Pulmonary artery endothelial cell (primary cell): ENCODE results near the gene MTARC2. TPM values are rescaled to one million over a fixed set of nuclear protein-coding genes. Genes with fewer than 3 reads are reported as not detected.

Experiments used
- DNase-seq: peaks from one replicate; pipeline ENCODE4 v3.0.0-alpha.2; 2011; ENCODE audit warnings: low read depth, low spot score
- total RNA-seq: library from RNA; depleted of rRNA; stranded (reverse); fragments of >200 nt; gene quantifications from 2 replicates; pipeline ENCODE4 v1.2.3, GENCODE V29; 2014

Gene MTARC2
- total RNA-seq, 1 donor from 2014 or later: 6.9 TPM

DNA sequence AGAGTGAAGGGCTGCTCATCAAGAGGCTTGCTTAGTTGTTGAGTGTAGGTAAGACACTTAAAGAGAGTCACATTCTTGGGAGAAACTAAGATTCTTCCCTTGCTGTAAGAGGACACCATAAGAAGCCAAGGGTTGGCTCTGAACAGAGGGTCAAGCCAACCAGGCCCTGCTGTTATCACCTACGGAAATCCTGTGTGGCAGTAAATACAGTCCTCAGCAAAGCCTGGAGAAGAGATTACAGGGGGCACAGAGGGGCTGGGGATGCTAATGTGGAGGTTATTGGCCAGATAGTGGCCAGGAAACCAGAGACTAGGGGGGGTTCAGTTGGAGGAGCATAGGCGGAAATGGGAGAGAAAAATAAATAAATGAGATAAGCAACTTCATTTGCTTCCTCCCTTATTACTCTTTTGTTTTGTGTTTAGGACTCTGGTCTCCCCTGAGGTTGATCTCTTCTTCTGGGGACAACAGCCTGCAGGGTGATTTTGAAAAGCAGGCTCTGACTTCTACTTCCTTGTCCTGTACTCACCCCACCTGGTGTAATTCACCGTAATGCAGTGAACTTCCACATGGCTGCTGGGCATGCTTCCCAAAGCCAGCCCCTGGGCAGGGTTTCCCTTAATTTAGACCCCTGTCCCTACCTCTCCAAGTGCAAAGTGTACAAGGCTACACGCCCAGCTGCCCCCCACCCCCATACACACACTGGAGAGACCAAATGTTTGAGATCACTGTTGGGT lies 79.5 kb downstream of the MTARC2 start:
- no peak for DNase-seq

DNA sequence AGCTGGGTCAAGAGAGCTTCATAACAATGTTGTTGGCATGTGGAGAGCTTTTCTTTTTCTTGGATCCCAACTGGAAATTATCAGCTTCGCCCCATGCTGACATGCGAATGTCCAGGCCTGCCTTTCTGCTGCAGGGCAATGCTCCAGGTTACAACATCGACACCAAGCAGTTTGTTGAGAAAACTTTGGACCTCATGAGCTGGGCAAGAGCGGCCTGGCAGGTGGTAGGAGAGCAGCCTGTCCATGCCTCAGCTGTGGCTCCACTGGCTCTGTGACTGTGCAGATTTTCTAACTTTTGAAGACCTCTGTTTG lies 80.0 kb downstream of the MTARC2 start:
- no peak for DNase-seq

DNA sequence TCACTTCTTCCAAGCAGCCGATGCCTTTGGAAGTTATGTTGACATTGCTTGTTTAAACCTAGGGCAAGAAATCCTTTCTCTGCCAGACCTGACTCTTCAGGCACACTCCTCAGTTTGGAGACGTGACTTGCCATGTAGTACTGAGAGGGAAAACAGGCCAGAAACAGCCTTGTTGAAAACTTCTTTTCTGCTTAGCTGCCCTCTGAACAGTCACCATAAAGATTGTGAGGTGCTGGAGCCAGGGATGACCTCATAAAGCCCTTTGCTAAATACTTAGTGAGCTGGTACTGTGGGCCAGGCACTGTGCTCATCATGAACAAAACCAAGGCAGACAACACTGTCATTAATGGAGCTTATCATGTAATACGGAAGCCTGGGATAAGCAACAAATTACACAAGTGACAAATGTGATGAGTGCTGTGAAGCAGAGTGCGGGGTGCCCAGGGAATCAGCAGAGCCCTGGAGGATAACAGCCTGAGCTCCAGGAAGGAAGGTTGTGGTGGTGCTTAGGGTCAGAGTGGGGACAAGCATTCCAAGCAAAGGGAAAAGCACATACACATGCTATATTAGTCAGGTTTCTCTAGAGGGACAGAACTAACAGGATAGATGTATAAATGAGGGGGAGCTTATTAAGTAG lies 80.9 kb downstream of the MTARC2 start:
- DNase-seq: no peak

DNA sequence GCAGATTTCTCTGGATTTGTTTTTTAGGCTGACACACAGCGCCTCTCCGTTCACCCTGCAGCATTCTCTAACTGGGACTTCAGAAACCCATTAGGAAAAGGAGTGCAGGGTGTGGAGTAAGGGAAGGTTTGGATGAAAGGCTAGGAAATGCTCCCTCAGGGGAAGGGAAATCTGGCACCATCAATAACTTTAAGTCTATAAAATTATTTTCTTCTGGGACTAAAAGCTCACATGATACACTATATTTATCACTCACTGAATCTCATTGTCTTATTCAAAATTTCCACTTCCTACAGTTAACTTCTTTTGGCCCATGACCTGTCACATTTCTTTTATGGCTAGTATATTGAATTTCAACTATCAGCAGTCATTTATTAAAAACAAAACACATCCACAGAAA lies 85.3 kb downstream of the MTARC2 start:
- no peak for DNase-seq

Other genes starting within 250 kb of the MTARC2 start
- gene MARK1, start 220.2 kb upstream of the MTARC2 start, total RNA-seq: 0.99 and 2.0 TPM in 2 replicates
- gene C1orf115, start 58.0 kb upstream of the MTARC2 start, total RNA-seq: 34.1 and 35.1 TPM in 2 replicates
- 0.73 and 2.1 TPM in 2 replicates for gene MTARC1, start 38.6 kb downstream of the MTARC2 start, total RNA-seq
- gene HLX, start 131.1 kb downstream of the MTARC2 start, total RNA-seq: 7.8 and 16.3 TPM in 2 replicates